H9 (cell line): Measurements from ENCODE around the gene CPSF4L. TPM values are rescaled to one million over a fixed set of nuclear protein-coding genes. Genes with fewer than 3 reads are reported as not detected.

Experiments
- DNase-seq: peaks from one replicate; pipeline ENCODE4 v3.0.0-alpha.2; 2017
- H2AFZ ChIP-seq: one replicate; pipeline ENCODE4 v1.6.1; 2013; ENCODE audit warnings: mild to moderate bottlenecking, low read length, control low read depth, moderate library complexity
- H2AK5ac ChIP-seq: 2 replicates; pipeline ENCODE4 v1.6.1; 2013; ENCODE audit warnings: low read length, control low read depth, mixed read lengths; ENCODE audit not compliant: insufficient read length
- H2BK120ac ChIP-seq: one replicate; pipeline ENCODE4 v1.6.1; 2013; ENCODE audit warnings: low read depth, mild to moderate bottlenecking, low read length, control low read depth, inconsistent platforms; ENCODE audit not compliant: poor library complexity, severe bottlenecking
- H2BK12ac ChIP-seq: 2 replicates; pipeline ENCODE4 v1.6.1; 2013; ENCODE audit warnings: low read length, control low read depth, mixed read lengths, low read depth; ENCODE audit not compliant: insufficient read length
- H2BK15ac ChIP-seq: 2 replicates; pipeline ENCODE4 v1.6.1; 2013; ENCODE audit warnings: low read depth, low read length, control low read depth
- H2BK20ac ChIP-seq: one replicate; pipeline ENCODE4 v1.6.1; 2013; ENCODE audit warnings: low read depth, mild to moderate bottlenecking, low read length, control low read depth, inconsistent platforms; ENCODE audit not compliant: poor library complexity, severe bottlenecking
- H2BK5ac ChIP-seq: 2 replicates; pipeline ENCODE4 v1.6.1; 2013; ENCODE audit warnings: low read length, control low read depth, mixed read lengths; ENCODE audit not compliant: insufficient read length
- H3K14ac ChIP-seq: 2 replicates; pipeline ENCODE4 v1.6.1; 2013; ENCODE audit warnings: low read length, control low read depth; ENCODE audit not compliant: insufficient read depth
- H3K18ac ChIP-seq: 2 replicates; pipeline ENCODE4 v1.6.1; 2013; ENCODE audit warnings: low read depth, mild to moderate bottlenecking, mixed read lengths, low read length, control low read depth; ENCODE audit not compliant: insufficient read length
- H3K23ac ChIP-seq: 2 replicates; pipeline ENCODE4 v1.6.1; 2013; ENCODE audit warnings: low read length, control low read depth, mixed read lengths, low read depth; ENCODE audit not compliant: insufficient read length
- H3K23me2 ChIP-seq: 2 replicates; pipeline ENCODE4 v1.6.1; 2013; ENCODE audit warnings: low read depth, mild to moderate bottlenecking, mixed read lengths, low read length, control low read depth; ENCODE audit not compliant: insufficient read length, poor library complexity, severe bottlenecking
- H3K27ac ChIP-seq: 2 replicates; pipeline ENCODE4 v1.5.1; 2013; ENCODE audit warnings: low read length, control low read depth, mixed read lengths, low read depth; ENCODE audit not compliant: insufficient read length
- H3K27me3 ChIP-seq: 2 replicates; pipeline ENCODE4 v1.6.1; 2013; ENCODE audit warnings: low read length, control low read depth, inconsistent platforms; ENCODE audit not compliant: insufficient read depth
- H3K4ac ChIP-seq: 2 replicates; pipeline ENCODE4 v1.6.1; 2013; ENCODE audit warnings: low read depth, mild to moderate bottlenecking, control low read depth, inconsistent platforms, low read length, moderate library complexity
- H3K4me1 ChIP-seq: 2 replicates; pipeline ENCODE4 v1.6.1; 2013; ENCODE audit warnings: low read length, control low read depth, inconsistent platforms; ENCODE audit not compliant: insufficient read depth
- H3K4me2 ChIP-seq: 2 replicates; pipeline ENCODE4 v1.6.1; 2013; ENCODE audit warnings: low read length, control low read depth, mixed read lengths; ENCODE audit not compliant: insufficient read length, insufficient read depth
- H3K56ac ChIP-seq: 2 replicates; pipeline ENCODE4 v1.6.1; 2013; ENCODE audit warnings: low read depth, mild to moderate bottlenecking, mixed read lengths, low read length, control low read depth; ENCODE audit not compliant: insufficient read length
- H3K79me1 ChIP-seq: 2 replicates; pipeline ENCODE4 v1.6.1; 2013; ENCODE audit warnings: low read depth, mild to moderate bottlenecking, moderate library complexity, low read length, control low read depth, inconsistent platforms; ENCODE audit not compliant: insufficient read depth, poor library complexity, severe bottlenecking
- H3K79me2 ChIP-seq: 2 replicates; pipeline ENCODE4 v1.6.1; 2013; ENCODE audit warnings: low read length, control low read depth, inconsistent platforms; ENCODE audit not compliant: insufficient read depth
- H3K9ac ChIP-seq: 2 replicates; pipeline ENCODE4 v1.6.1; 2013; ENCODE audit warnings: low read length, control low read depth, mixed read lengths; ENCODE audit not compliant: insufficient read length; ENCODE audit errors: extremely low read depth
- H3K9me3 ChIP-seq: one replicate; pipeline ENCODE4 v1.6.1; 2013; ENCODE audit warnings: low read depth, low read length, inconsistent platforms; ENCODE audit not compliant: control insufficient read depth
- H3T11ph ChIP-seq: one replicate; pipeline ENCODE4 v1.6.1; 2013; ENCODE audit warnings: mild to moderate bottlenecking, low read length, control low read depth, inconsistent platforms
- H4K20me1 ChIP-seq: one replicate; pipeline ENCODE4 v1.6.1; 2013; ENCODE audit not compliant: control insufficient read depth, insufficient read length, insufficient read depth
- H4K5ac ChIP-seq: 2 replicates; pipeline ENCODE4 v1.6.1; 2013; ENCODE audit warnings: low read depth, mild to moderate bottlenecking, mixed read lengths, low read length, control low read depth; ENCODE audit not compliant: insufficient read length
- H4K8ac ChIP-seq: replicated peaks from 2 replicates; pipeline ENCODE4 v1.6.1; 2013; ENCODE audit warnings: low read length, control low read depth, mixed read lengths, low read depth; ENCODE audit not compliant: insufficient read length
- H4K91ac ChIP-seq: 2 replicates; pipeline ENCODE4 v1.6.1; 2013; ENCODE audit warnings: low read depth, mild to moderate bottlenecking, moderate library complexity, mixed read lengths, low read length, control low read depth; ENCODE audit not compliant: insufficient read length
- H3K27ac Mint-ChIP-seq, 3 experiments: 2 replicates in 2 of 3; 3 replicates in 1 of 3; pipeline ENCODE4 v1.8.0; 2020 to 2021; ENCODE audit warnings: mixed read lengths in 3 of 3, mild to moderate bottlenecking in 1 of 3, moderate library complexity in 1 of 3
- H3K27me3 Mint-ChIP-seq: 2 replicates; pipeline ENCODE4 v1.8.0; 2021; ENCODE audit warnings: low read depth, mild to moderate bottlenecking, moderate library complexity, mixed read lengths
- H3K36me3 Mint-ChIP-seq, 3 experiments: 2 replicates in 2 of 3; 3 replicates in 1 of 3; pipeline ENCODE4 v1.8.0; 2020 to 2021; ENCODE audit warnings: low read depth in 3 of 3, mixed read lengths in 3 of 3; ENCODE audit not compliant: insufficient read depth in 1 of 3
- H3K4me1 Mint-ChIP-seq, 2 experiments: 2 replicates each; pipeline ENCODE4 v1.8.0; 2020; ENCODE audit warnings: mixed read lengths in 2 of 2
- H3K4me3 Mint-ChIP-seq, 2 experiments: 2 replicates in 1 of 2; 3 replicates in 1 of 2; pipeline ENCODE4 v1.8.0; 2020 to 2021; ENCODE audit warnings: mild to moderate bottlenecking in 2 of 2, mixed read lengths in 2 of 2, moderate library complexity in 1 of 2
- H3K9me3 Mint-ChIP-seq, 2 experiments: 2 replicates in 1 of 2; 3 replicates in 1 of 2; pipeline ENCODE4 v1.8.0; 2020; ENCODE audit warnings: mild to moderate bottlenecking in 2 of 2, mixed read lengths in 2 of 2, moderate library complexity in 1 of 2
- WGBS: extraction: QIAGEN DNeasy Blood & Tissue Kit; methylation state at CpG from one replicate; pipeline ENCODE4 v1.1.7; 2013; ENCODE audit warnings: missing lambda C conversion rate, low lambda C conversion rate, mixed read lengths; ENCODE audit not compliant: insufficient read length; ENCODE audit errors: extremely low coverage; 5-methylcytosine and 5-hydroxymethylcytosine counted together
- total RNA-seq: library from RNA; stranded (reverse); gene quantifications from 2 replicates; pipeline ENCODE4 v1.2.1, GENCODE V29; 2021
- TF ChIP-seq, protein P1 (sequence below): fragments of 200-600 bp; sonication (generic); conservative IDR thresholded peaks from 3 replicates; pipeline ENCODE4 v1.8.0; 2021; ENCODE audit warnings: antibody characterized with exemption, mild to moderate bottlenecking

The CPSF4L gene
- total RNA-seq, 1 experiment from 2014 or later, result not detected

DNA sequence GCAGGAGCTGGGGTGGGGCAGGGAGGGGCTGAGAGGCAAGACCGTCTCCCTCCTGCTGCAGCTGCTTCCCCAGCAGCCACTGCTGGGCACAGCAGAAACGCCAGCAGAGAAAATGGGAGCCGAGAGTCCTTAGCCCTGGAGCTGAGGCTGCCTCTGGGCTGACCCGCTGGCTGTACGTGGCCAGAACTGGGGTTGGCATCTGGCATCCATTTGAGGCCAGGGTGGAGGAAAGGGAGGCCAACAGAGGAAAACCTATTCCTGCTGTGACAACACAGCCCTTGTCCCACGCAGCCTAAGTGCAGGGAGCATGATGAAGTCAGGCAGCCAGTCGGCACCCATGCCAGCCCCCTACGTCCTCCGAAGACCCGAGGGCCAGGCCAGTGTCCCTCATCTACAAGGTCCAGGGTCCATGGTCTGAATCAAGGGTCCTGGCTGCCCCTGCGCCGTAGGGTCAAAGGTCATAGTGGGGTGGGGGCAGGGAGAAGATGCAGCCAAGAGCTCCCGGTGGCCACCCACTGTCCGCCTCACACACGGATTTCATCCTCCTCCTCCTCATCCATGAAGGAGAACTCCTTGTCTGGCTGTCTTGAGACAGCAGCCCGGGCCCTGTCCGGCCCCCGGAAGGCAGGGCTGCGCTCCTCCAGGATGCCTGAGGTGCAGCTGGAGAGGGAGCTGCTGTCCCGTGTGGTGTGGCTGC, 23.4 kb upstream of the CPSF4L start:
- Mint-ChIP-seq H3K4me3 (no peak overlapping the region), H3K36me3 (peaks cover 2 to 9% (median 7%) of the 10 kb centered on the region in 3 experiments; a peak in 6 of 7 replicates), H3K27ac (no peak overlapping the region), H3K9me3 (no peaks in the 10 kb centered on the region), H3K27me3 (no peaks in the 10 kb centered on the region), H3K4me1 (peaks cover 33 to 42% of the 10 kb centered on the region in 2 experiments)
- Histone ChIP-seq H3T11ph (no peak overlapping the region), H4K20me1 (no peaks in the 10 kb centered on the region), H2AK5ac (no peak overlapping the region), H3K14ac (no peak overlapping the region; the same call in 1 of the 2 replicates), H3K27me3 (no peaks in the 10 kb centered on the region), H3K79me2 (no peaks in the 10 kb centered on the region), H4K91ac (no peak overlapping the region), H3K9ac (no peak overlapping the region), H2BK20ac (no peak overlapping the region), H3K4me1 (peaks cover 3% of the 10 kb centered on the region; the same call in 1 of the 2 replicates), H4K8ac (no peak overlapping the region), H2AFZ (no peak overlapping the region), H3K23me2 (no peaks in the 10 kb centered on the region), H3K27ac (no peak overlapping the region), H3K56ac (no peak overlapping the region), H3K79me1 (no peaks in the 10 kb centered on the region), H2BK12ac (no peak overlapping the region), H3K4me2 (no peak overlapping the region), H3K4ac (no peak overlapping the region), H3K9me3 (no peaks in the 10 kb centered on the region), H3K18ac (no peak overlapping the region), H2BK120ac (no peak overlapping the region), H3K23ac (no peak overlapping the region), H2BK5ac (no peak overlapping the region), H4K5ac (no peak overlapping the region), H2BK15ac (no peak overlapping the region)
- no peak for DNase-seq
- no CpG with 5 or more reads among the region's 20 CpGs for WGBS
- TF ChIP-seq, protein P1, sequence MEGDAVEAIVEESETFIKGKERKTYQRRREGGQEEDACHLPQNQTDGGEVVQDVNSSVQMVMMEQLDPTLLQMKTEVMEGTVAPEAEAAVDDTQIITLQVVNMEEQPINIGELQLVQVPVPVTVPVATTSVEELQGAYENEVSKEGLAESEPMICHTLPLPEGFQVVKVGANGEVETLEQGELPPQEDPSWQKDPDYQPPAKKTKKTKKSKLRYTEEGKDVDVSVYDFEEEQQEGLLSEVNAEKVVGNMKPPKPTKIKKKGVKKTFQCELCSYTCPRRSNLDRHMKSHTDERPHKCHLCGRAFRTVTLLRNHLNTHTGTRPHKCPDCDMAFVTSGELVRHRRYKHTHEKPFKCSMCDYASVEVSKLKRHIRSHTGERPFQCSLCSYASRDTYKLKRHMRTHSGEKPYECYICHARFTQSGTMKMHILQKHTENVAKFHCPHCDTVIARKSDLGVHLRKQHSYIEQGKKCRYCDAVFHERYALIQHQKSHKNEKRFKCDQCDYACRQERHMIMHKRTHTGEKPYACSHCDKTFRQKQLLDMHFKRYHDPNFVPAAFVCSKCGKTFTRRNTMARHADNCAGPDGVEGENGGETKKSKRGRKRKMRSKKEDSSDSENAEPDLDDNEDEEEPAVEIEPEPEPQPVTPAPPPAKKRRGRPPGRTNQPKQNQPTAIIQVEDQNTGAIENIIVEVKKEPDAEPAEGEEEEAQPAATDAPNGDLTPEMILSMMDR, result no peak
